Measurements from ENCODE around the gene NID1. TPM values are rescaled to one million over a fixed set of nuclear protein-coding genes. Genes with fewer than 3 reads are reported as not detected.

The NID1 gene
- total RNA-seq, 1 experiment from 2014 or later: 0.32 TPM

DNA sequence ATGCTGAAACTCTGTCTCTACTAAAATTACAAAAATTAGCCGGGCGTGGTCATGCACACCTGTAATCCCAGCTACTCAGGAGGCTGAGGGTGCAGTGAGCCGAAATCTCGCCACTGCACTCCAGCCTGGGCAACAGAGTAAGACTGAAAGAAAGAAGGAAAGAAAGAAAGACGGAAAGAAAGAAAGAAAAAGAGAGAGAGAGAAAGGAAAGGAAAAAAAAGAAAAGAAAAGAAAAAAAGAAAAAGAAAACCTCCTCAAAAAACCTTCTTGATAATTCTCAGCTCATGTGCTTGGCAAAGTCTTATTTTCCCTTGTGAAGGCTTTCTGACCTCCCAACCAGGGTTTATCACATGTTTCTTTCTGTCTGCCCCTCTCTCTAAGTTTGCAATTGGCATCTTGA lies 7.3 kb downstream of the NID1 start (continued):
- TF ChIP-seq, protein P1, sequence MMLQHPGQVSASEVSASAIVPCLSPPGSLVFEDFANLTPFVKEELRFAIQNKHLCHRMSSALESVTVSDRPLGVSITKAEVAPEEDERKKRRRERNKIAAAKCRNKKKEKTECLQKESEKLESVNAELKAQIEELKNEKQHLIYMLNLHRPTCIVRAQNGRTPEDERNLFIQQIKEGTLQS (IDR thresholded peaks at IDR 0.05): no peak
- no peak for TF ChIP-seq CEBPB (IDR thresholded peaks at IDR 0.05; ENCODE audit: low read depth)
- no peak for TF ChIP-seq TCF7L2 (IDR thresholded peaks at IDR 0.05; ENCODE audit: borderline replicate concordance, extremely low read depth, insufficient read depth, insufficient read length)
- no peak for TF ChIP-seq CBX3 (IDR thresholded peaks at IDR 0.05; ENCODE audit: low read depth)
- no peak for TF ChIP-seq ELF1 (IDR thresholded peaks at IDR 0.05; ENCODE audit: borderline replicate concordance, low read depth)
- TF ChIP-seq ZNF274 (IDR thresholded peaks at IDR 0.05; ENCODE audit: low read depth, low read length): no peak
- no peak for TF ChIP-seq SRF (IDR thresholded peaks at IDR 0.05; ENCODE audit: low read depth)

DNA sequence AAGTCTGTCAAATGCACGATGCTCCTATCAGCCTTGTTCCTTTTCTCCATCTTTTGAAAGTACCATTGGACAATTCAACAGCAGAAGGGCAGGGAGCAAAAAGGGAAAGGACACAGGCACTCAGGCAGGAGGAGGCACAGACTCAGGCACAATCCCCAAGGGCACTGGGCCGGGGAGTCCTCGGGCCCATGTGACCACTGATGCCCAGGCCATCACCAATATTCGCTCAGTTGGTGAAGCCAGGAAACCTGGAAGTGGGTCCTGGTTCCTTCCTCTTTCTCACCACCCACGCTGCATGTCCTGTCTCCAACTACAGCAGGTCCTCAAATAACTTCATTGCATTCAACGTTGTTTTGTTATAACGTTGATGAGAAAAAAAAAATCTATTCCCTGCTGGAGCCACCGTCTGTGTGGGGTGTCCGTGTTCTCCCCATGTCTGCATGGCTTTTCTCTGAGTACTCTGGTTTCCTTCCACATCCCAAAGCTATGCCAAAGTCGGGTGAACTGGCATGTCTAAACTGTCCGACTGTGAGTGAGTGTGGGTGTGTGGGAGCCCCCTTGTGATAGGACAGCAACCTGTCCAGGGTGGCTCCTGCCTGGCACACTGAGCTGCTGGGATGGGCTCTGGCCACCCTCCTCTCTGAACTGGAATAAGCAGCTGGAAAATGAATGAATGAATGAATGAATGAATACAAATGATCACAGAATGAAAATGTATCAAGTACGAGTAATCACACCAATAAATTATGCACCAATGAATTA lies 12.5 kb downstream of the NID1 start:
- H4K20me1 ChIP-seq (ENCODE audit: insufficient read depth): no peaks in the 10 kb centered on the region
- H3K36me3 ChIP-seq (ENCODE audit: control insufficient read depth in 1 of 2, insufficient read depth in 2 of 2, low read length in 2 of 2): no peaks in the 10 kb centered on the region
- ChIA-PET RAD21 (ENCODE audit: low non-redundant PET in 1 of 2, low total read pairs in 2 of 2, uncharacterized antibody in 2 of 2, unreplicated experiment in 2 of 2) (no interaction called here), POLR2A (no interaction called here), CTCF (no interaction called here)
- H3K4me2 ChIP-seq (ENCODE audit: low read length): no peak overlapping the region
- no peak overlapping the region for H3K4me3 ChIP-seq (replicated peaks in 1 of 2; ENCODE audit: low read depth in 1 of 2, low read length in 2 of 2)
- H3K79me2 ChIP-seq (ENCODE audit: insufficient read depth, low read length): no peaks in the 10 kb centered on the region
- H2AFZ ChIP-seq (ENCODE audit: low read depth, low read length, poor library complexity, severe bottlenecking): no peak overlapping the region
- H3K9ac ChIP-seq (ENCODE audit: low read length): no peak overlapping the region
- H3K27ac ChIP-seq (ENCODE audit: low read depth, low read length): no peak overlapping the region
- ATAC-seq (peak; percentile 60), DNase-seq (ENCODE audit: low read depth, low spot score) (no peak)
- TF ChIP-seq SIN3A (IDR thresholded peaks at IDR 0.05; ENCODE audit: low read depth) (no peak), RAD21 (IDR thresholded peaks at IDR 0.05; ENCODE audit: low read depth) (0 out of 2 replicates have a peak, but pooled peaks have one; percentile 15), CBX3 (IDR thresholded peaks at IDR 0.05; ENCODE audit: low read depth) (no peak), JUND (IDR thresholded peaks at IDR 0.05) (no peak)
- no peaks in the 10 kb centered on the region for H3K9me2 ChIP-seq (ENCODE audit: insufficient read depth)
- intact Hi-C loops (cut with micrococcal nuclease): no loop called here
- no peaks in the 10 kb centered on the region for H3K4me1 ChIP-seq (ENCODE audit: control insufficient read depth in 1 of 2, insufficient read depth in 2 of 2, low read length in 2 of 2)
- BruUV-seq (replicated peaks): no TSS peak
- H3K9me3 ChIP-seq (ENCODE audit: control insufficient read depth in 1 of 2, insufficient read depth in 1 of 2, low read depth in 1 of 2, low read length in 2 of 2): no peaks in the 10 kb centered on the region
- H3K27me3 ChIP-seq (ENCODE audit: insufficient read depth, low read length): no peaks in the 10 kb centered on the region

Data from HCT116 (cell line).